A673 (cell line): ENCODE measurements around the gene PLEKHB2.

Source experiments
- EZH2 ChIP-seq: fragments of 200-600 bp; sonication (generic); IDR thresholded peaks from 2 replicates; pipeline ENCODE4 v1.6.1; 2017; ENCODE audit warnings: borderline replicate concordance, low read depth, mild to moderate bottlenecking, mixed read lengths, antibody characterized with exemption, low read length; ENCODE audit not compliant: poor library complexity, severe bottlenecking
- TF ChIP-seq, protein P1 (sequence below): fragments of 300-800, 200-600 bp; sonication (generic); conservative IDR thresholded peaks from 2 replicates; pipeline ENCODE4 v1.5.1; 2017; ENCODE audit warnings: low read depth, mild to moderate bottlenecking, antibody characterized with exemption, low read length, moderate library complexity, mixed read lengths

DNA sequence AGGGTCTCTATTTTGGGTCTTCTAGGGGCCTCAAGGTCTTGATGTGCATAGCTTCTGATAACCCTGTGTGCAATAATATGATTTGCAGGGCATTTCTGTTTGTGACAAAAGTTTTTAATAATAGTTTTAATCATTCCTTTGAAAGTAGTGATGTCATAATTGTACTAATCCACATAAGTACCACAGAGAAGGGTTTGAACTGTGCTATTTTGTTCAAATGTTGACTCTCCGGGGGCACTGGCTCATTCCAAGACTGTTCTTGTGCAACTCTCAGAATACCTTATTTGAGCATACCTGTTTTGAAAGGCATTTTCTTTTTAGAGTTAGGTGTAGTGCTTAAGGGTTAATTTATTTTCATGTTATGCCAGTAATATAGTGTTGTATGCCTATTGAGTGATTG, 41.6 kb downstream of the PLEKHB2 start:
- TF ChIP-seq, protein P1, sequence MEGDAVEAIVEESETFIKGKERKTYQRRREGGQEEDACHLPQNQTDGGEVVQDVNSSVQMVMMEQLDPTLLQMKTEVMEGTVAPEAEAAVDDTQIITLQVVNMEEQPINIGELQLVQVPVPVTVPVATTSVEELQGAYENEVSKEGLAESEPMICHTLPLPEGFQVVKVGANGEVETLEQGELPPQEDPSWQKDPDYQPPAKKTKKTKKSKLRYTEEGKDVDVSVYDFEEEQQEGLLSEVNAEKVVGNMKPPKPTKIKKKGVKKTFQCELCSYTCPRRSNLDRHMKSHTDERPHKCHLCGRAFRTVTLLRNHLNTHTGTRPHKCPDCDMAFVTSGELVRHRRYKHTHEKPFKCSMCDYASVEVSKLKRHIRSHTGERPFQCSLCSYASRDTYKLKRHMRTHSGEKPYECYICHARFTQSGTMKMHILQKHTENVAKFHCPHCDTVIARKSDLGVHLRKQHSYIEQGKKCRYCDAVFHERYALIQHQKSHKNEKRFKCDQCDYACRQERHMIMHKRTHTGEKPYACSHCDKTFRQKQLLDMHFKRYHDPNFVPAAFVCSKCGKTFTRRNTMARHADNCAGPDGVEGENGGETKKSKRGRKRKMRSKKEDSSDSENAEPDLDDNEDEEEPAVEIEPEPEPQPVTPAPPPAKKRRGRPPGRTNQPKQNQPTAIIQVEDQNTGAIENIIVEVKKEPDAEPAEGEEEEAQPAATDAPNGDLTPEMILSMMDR: no peak
- TF ChIP-seq EZH2: no peak
